ENCODE data around the gene FOSL2.

Gene FOSL2

DNA sequence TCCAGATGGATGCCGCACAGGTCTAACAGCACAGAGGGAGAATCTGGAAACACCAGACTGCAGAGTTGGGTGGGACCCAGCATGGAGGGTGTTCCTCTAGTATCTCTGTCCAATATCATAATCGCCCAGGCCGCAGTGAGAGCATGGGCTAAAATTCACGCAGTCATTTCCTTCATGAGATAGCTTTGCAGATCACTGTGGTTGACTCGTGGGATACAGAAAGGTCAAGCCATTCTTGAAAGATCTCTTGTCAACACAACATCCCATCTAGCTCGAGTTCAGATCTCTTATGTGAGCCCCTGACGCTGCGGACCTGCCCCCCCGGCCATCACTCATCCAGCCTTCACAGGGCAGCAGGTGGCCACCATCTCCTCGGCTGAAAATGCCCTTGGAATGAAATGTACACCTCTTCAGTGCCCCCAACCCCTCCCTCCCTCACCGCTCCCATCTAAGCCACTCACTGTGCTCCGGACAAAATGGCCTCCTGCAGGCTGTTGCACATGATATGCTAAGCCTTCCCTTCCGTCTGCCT lies 45.9 kb downstream of the FOSL2 start:
- Histone ChIP-seq H3K9me3 (replicated peaks; ENCODE audit: insufficient read depth, low read length) (no peaks in the 10 kb centered on the region), H3K79me2 (ENCODE audit: low read length) (no peaks in the 10 kb centered on the region), H3K4me2 (ENCODE audit: low read depth, low read length) (no peak overlapping the region), H2AFZ (ENCODE audit: low read length) (no peak overlapping the region), H3K27ac (ENCODE audit: low read length) (no peak overlapping the region), H3K4me1 (ENCODE audit: low read length) (no peaks in the 10 kb centered on the region), H3K4me3 (ENCODE audit: low read length) (no peak overlapping the region), H3K9me2 (replicated peaks; ENCODE audit: insufficient read depth, low read length) (no peaks in the 10 kb centered on the region), H3K9ac (ENCODE audit: low read length) (no peak overlapping the region), H3F3A (ENCODE audit: insufficient read depth, low read length) (no peaks in the 10 kb centered on the region), H3K27me3 (replicated peaks; ENCODE audit: insufficient read depth, low read length) (no peaks in the 10 kb centered on the region), H4K20me1 (ENCODE audit: insufficient read depth, low read length) (no peaks in the 10 kb centered on the region), H3K36me3 (replicated peaks; ENCODE audit: insufficient read depth, low read length) (no peaks in the 10 kb centered on the region)
- TF ChIP-seq EZH2 (optimal IDR thresholded peaks at IDR 0.05; ENCODE audit: low read depth, low read length) (no peak), EZH2phosphoT487 (IDR thresholded peaks at IDR 0.05; ENCODE audit: low read length) (no peak)
- TF ChIP-seq, protein P1, sequence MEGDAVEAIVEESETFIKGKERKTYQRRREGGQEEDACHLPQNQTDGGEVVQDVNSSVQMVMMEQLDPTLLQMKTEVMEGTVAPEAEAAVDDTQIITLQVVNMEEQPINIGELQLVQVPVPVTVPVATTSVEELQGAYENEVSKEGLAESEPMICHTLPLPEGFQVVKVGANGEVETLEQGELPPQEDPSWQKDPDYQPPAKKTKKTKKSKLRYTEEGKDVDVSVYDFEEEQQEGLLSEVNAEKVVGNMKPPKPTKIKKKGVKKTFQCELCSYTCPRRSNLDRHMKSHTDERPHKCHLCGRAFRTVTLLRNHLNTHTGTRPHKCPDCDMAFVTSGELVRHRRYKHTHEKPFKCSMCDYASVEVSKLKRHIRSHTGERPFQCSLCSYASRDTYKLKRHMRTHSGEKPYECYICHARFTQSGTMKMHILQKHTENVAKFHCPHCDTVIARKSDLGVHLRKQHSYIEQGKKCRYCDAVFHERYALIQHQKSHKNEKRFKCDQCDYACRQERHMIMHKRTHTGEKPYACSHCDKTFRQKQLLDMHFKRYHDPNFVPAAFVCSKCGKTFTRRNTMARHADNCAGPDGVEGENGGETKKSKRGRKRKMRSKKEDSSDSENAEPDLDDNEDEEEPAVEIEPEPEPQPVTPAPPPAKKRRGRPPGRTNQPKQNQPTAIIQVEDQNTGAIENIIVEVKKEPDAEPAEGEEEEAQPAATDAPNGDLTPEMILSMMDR (IDR thresholded peaks at IDR 0.05; ENCODE audit: low read length): no peak
- no peak for DNase-seq

DNA sequence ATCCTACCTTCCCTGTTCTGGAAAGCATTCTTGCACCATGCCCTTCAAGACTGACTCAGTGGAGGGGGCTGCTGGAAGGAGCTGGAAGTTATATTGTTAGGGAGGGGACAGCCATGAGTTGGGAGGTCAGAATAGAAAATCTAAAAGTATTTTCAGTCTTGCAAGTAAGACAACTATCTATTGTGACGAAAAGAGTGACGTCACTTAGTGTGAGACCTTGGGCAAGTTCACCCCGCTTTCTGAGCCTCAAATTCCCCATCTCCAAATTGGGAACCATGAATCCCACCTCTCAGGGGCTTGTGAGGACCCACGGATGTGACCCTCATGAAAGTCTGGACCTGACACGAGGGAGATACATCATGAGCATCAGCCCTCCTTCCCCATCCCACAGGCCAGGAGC lies 46.5 kb downstream of the FOSL2 start:
- H2AFZ ChIP-seq (ENCODE audit: low read length): no peak overlapping the region
- H4K20me1 ChIP-seq (ENCODE audit: insufficient read depth, low read length): no peaks in the 10 kb centered on the region
- H3F3A ChIP-seq (ENCODE audit: insufficient read depth, low read length): no peaks in the 10 kb centered on the region

DNA sequence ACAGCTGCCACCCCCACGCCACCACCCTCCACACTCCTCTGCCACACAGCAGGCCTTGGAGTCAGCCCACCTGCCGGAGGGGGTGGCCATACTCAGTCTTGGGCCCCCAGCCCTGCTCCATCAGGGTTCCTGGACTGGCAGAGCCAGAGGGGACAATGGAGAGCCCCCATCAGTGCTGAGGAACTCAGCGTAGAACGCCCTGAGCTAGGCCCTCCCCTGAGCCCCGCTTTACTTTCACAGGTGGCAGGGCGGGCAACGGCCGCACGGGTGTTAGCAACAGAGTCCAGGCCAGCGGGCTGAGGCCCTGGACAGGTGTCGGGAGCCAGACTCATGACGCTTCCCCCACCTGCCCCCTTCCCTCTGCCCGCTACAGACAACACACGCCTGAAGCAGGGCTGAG lies 47.1 kb downstream of the FOSL2 start:
- Histone ChIP-seq H3K4me1 (ENCODE audit: low read length) (no peaks in the 10 kb centered on the region), H3K9ac (ENCODE audit: low read length) (no peak overlapping the region), H3K4me2 (ENCODE audit: low read depth, low read length) (no peak overlapping the region), H4K20me1 (ENCODE audit: insufficient read depth, low read length) (no peaks in the 10 kb centered on the region), H3K27ac (ENCODE audit: low read length) (no peak overlapping the region), H3K36me3 (replicated peaks; ENCODE audit: insufficient read depth, low read length) (no peaks in the 10 kb centered on the region), H3K79me2 (ENCODE audit: low read length) (no peaks in the 10 kb centered on the region), H3K9me3 (replicated peaks; ENCODE audit: insufficient read depth, low read length) (no peaks in the 10 kb centered on the region), H3K4me3 (ENCODE audit: low read length) (no peak overlapping the region), H2AFZ (ENCODE audit: low read length) (no peak overlapping the region), H3K27me3 (replicated peaks; ENCODE audit: insufficient read depth, low read length) (no peaks in the 10 kb centered on the region), H3K9me2 (replicated peaks; ENCODE audit: insufficient read depth, low read length) (no peaks in the 10 kb centered on the region), H3F3A (ENCODE audit: insufficient read depth, low read length) (no peaks in the 10 kb centered on the region)
- DNase-seq: no peak
- TF ChIP-seq EZH2phosphoT487 (IDR thresholded peaks at IDR 0.05; ENCODE audit: low read length) (no peak), EZH2 (optimal IDR thresholded peaks at IDR 0.05; ENCODE audit: low read depth, low read length) (no peak)
- TF ChIP-seq, protein P1 (IDR thresholded peaks at IDR 0.05; ENCODE audit: low read length): no peak

More for the DNA sequence above, 46.5 kb downstream of the FOSL2 start:
- Histone ChIP-seq H3K9me2 (replicated peaks; ENCODE audit: insufficient read depth, low read length) (no peaks in the 10 kb centered on the region), H3K9ac (ENCODE audit: low read length) (no peak overlapping the region), H3K4me2 (ENCODE audit: low read depth, low read length) (no peak overlapping the region), H3K9me3 (replicated peaks; ENCODE audit: insufficient read depth, low read length) (no peaks in the 10 kb centered on the region), H3K79me2 (ENCODE audit: low read length) (no peaks in the 10 kb centered on the region), H3K4me1 (ENCODE audit: low read length) (no peaks in the 10 kb centered on the region), H3K4me3 (ENCODE audit: low read length) (no peak overlapping the region), H3K36me3 (replicated peaks; ENCODE audit: insufficient read depth, low read length) (no peaks in the 10 kb centered on the region), H3K27me3 (replicated peaks; ENCODE audit: insufficient read depth, low read length) (no peaks in the 10 kb centered on the region), H3K27ac (ENCODE audit: low read length) (no peak overlapping the region)
- no peak for TF ChIP-seq EZH2phosphoT487 (IDR thresholded peaks at IDR 0.05; ENCODE audit: low read length)
- no peak for TF ChIP-seq EZH2 (optimal IDR thresholded peaks at IDR 0.05; ENCODE audit: low read depth, low read length)
- TF ChIP-seq, protein P1 (IDR thresholded peaks at IDR 0.05; ENCODE audit: low read length): no peak
- DNase-seq: no peak
